Loucy (cell line): Measurements from ENCODE around the gene CREBL2.

ENCODE experiments used
- EZH2phosphoT487 ChIP-seq: fragments of 200-600 bp; IDR thresholded peaks from 2 replicates; pipeline ENCODE4 v1.6.1; 2018; ENCODE audit warnings: antibody characterized with exemption, mild to moderate bottlenecking, moderate library complexity, borderline replicate concordance
- TF ChIP-seq, protein P1 (sequence below): fragments of 200-600 bp; sonication (generic); conservative IDR thresholded peaks from 2 replicates; pipeline ENCODE4 v1.5.1; 2014; ENCODE audit warnings: mild to moderate bottlenecking, antibody characterized with exemption, low read length

DNA sequence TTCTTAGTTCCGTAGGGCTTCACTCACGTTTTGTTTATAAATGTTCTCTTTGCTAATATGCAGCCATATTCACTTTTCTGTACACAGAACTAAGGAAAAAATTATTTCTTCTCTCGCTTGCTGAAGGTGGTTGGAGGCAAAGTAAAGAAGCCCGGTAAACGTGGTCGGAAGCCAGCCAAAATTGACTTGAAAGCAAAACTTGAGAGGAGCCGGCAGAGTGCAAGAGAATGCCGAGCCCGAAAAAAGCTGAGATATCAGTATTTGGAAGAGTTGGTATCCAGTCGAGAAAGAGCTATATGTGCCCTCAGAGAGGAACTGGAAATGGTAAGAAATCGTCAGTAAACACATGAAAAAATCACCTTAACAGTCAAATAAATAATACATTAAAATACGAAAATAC, 24.0 kb downstream of the CREBL2 start:
- TF ChIP-seq, protein P1, sequence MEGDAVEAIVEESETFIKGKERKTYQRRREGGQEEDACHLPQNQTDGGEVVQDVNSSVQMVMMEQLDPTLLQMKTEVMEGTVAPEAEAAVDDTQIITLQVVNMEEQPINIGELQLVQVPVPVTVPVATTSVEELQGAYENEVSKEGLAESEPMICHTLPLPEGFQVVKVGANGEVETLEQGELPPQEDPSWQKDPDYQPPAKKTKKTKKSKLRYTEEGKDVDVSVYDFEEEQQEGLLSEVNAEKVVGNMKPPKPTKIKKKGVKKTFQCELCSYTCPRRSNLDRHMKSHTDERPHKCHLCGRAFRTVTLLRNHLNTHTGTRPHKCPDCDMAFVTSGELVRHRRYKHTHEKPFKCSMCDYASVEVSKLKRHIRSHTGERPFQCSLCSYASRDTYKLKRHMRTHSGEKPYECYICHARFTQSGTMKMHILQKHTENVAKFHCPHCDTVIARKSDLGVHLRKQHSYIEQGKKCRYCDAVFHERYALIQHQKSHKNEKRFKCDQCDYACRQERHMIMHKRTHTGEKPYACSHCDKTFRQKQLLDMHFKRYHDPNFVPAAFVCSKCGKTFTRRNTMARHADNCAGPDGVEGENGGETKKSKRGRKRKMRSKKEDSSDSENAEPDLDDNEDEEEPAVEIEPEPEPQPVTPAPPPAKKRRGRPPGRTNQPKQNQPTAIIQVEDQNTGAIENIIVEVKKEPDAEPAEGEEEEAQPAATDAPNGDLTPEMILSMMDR = no peak
- no peak for TF ChIP-seq EZH2phosphoT487
